NCI-H82 treated with DMSO at 0.1 percent for 48 hours (cell line): ENCODE measurements around the gene NFKBIL1.
"Not testable (repeated sequence)": the region's sequence is repeated elsewhere in the genome, so short reads cannot be mapped to it uniquely, and the experiment has no call there.

Experiments used
- DNase-seq: peaks from one replicate; lab custom pipeline; 2025; ENCODE audit not compliant: unreplicated experiment; lab: John Stamatoyannopoulos, UW

Gene NFKBIL1

DNA sequence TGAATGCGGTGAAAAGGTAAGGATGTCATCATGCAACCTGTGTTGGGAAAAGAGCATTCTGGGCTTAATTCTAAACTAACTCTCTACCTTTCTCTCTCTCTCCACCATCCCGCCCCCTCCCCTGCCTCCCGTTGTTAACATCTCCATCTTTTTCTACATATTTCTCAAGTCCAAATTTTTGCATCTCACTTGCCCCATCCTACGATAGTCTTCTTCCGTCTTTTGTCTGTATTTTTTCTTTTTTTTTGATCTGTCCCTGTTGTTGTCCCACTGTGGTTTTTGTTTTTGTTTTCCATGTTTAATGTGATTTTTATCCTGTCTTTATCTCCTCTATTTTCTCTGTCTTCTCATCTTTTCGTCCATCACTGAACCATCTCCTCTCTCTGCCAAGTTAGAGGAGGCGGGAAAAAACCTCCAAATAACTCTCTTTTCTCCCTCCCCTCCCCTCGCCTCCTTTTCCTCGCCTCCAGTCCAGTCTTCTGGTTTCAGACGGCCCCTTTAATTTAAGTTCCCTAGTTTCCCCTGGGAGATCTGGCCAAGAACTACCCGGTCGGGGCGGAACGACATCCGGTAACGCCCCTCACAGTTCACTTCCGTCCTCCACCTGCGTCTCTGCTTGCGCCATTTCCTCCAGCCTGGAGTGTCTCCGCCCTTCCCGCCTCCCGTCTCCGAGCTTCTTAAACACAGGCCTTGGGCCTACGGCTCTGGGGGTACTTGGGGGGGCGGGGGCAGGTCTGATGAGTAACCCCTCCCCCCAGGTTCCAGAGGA lies at the start of gene NFKBIL1:
TSS of gene NFKBIL1 (plus strand) at position 651 of the 769 bp plus-strand sequence. CDS start at position 738, 87 bp downstream.
- peak; percentile 99 for DNase-seq

DNA sequence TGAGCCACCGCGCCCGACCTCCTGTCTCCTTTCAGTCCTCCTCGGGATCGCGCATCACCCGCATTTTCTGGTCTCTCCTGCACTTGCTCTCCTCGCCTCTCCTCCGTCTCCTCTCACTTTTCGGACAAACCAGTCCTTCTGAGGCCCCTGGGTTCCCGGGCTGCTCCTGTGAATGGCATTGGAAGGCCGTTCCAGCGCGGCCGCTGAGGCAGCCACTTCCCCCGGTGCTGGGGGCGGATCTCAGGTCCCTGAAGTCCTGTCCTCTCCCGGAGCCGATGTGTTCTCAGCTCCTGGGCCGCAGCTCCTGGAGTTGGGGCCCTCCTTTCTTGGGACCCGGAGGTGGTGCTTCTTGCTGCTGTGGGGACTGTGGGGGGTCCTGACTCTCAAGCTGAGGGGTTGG lies 48.7 kb upstream of the NFKBIL1 start:
- DNase-seq, result no peak

- DNase-seq, result not testable (repeated sequence)
These were observed 47.8 kb upstream of the NFKBIL1 start for GRCh38 chr6:31499648-31500047.

DNA sequence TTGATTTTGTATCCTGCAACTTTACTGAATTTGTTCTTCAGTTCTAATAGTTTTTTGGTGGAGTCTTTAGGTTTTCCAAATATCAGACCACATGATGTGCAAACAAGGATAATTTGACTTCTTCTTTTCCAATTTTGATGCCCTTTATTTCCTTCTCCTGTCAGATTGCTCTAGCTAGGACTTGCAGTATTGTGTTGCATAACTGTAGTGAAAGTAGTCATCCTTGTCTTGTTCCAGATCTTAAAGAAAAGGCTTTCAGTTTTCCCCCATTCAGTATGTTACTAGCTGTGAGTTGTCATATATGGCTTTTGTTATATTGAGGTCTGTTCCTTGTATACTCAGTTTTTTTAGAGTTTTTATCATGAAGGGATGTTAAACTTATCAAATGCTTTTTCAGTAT lies 44.8 kb upstream of the NFKBIL1 start:
- DNase-seq, result no peak

GRCh38 chr6:31509036-31509435 lies 38.4 kb upstream of the NFKBIL1 start:
- not testable (repeated sequence) for DNase-seq

- DNase-seq, result no peak
These were observed 37.4 kb upstream of the NFKBIL1 start for GRCh38 chr6:31510007-31510406.

- no peak for DNase-seq
These were observed 33.8 kb upstream of the NFKBIL1 start for GRCh38 chr6:31513456-31514165.

- no peak for DNase-seq
These were observed 25.6 kb upstream of the NFKBIL1 start for GRCh38 chr6:31521835-31522234.

DNA sequence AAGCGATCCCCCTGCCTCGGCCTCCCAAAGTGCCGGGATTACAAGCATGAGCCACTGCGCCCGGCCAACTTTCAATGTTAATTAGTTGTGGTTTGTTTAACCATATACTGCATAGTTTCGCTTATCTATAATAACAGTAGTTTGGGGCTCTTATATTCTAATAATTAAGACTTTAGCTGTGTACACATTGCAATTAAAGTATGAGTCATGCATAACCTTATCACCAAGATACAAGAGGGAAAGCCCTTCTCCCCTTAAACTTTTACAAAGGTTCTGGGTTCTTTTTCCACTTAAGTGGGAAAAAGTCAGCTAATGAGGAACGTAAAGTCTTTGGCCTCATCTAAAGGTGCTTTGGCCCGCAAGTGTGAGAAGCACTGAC lies 21.9 kb upstream of the NFKBIL1 start:
- no peak for DNase-seq

DNA sequence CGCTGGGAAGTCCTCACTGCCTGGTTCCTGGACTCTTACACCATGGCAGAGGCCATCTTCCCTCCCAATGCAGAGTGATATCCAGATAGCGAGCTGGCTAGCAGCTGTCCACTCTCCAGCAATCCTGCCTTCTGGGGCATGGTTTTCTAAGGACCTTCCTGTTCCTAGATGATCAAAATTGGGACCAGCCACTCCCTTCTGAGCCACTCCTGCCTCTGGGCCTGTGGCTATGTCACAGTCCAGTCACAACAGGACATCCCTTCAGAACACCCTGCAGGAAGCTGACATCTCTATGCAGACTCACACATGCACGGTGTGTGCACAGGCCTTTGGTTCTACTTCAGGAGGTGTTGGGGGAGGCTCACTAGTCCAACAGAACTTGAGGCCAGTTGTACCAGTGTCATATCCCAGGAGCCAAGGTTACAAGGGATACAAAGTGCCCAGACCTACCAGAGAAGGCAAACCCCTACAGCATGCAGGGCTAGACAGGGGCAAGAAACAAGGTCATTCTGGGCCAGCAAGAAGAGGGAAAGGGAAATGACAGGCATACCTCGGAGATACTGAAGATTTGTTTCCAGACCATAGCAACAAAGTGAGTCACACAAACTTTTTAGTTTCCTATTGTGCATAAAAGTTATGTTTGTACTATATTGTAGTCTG lies 21.3 kb upstream of the NFKBIL1 start:
- DNase-seq, result no peak

DNA sequence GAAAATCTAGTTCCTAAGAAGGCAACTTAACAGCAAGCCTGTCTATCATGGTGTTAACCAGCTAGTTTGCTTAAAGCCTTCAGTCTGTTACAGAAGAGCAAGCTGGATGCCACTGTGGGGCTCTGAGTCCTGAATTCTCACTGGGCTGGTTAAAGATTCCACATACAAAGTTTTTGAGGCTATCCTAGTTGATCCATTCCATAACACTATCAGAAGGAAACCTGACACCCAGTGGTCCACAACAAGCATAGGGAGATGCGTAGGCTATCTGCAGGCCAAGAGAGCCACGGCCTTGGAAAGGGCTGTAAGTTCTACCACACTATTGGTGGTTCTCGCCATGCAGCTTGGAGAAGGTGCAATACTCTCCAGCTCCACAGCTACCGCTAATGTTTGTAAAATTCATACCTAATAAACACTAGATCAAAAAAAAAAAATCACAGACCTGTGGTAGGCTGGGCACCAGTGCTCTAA lies 19.1 kb upstream of the NFKBIL1 start:
- no peak for DNase-seq

DNA sequence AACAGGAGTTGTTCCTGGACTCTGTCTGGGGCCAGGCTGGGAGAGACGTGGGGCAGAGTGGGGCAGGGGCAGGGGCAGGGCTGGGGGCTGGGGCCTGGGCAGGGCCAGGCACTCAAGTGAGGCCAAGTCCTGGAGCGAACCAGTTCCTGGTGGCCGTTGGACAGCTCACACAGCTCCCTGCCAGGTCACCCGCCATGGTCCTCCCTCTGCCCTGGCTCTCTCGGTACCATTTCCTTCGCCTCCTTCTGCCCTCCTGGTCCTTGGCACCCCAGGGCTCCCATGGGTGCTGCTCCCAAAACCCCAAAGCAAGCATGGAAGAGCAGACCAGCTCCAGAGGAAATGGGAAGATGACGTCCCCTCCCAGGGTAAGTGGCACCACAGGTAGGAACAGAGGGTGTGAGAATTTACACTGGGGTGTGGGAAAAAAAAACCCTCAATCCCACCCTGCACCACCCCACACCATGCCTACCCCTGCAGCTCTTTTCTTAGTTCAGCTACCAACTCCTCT lies 18.5 kb upstream of the NFKBIL1 start, which contains the start of gene MCCD1:
TSS of gene MCCD1 (plus strand) at position 142 of the 508 bp plus-strand sequence. CDS start at position 195, 53 bp downstream.
- DNase-seq, result no peak

DNA sequence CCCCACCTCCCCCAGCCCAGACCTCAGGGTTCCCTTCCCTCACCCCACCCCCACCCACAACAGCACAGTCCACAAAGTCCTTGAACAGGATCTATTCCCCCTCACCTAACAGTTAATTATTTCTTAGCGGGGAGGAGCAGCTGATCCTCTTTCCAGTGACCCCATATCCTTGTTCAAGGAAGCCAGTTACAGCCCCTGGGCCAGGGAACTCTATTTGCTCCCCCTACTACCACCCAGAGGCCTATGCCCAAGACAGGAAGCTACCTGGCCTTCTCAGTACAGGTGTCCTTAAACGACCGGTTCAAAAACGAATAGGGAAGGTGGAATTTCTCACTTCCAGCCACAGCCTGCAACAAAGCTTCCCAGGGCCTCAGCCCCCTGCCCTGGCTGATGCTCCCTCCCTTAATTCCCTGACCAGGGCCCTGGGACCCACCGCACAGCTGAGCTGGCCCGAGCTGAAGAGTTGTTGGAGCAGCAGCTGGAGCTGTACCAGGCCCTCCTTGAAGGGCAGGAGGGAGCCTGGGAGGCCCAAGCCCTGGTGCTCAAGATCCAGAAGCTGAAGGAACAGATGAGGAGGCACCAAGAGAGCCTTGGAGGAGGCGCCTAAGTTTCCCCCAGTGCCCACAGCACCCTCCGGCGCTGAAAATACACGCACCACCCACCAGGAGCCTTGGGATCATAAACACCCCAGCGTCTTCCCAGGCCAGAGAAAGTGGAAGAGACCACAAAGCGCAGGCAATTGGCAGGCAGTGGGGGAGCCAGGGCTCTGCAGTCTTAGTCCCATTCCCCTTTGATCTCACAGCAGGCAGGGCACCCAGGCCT lies 17.9 kb upstream of the NFKBIL1 start:
- no peak for DNase-seq

- no peak for DNase-seq
These were observed 16.7 kb upstream of the NFKBIL1 start for GRCh38 chr6:31530659-31531058.

- no peak for DNase-seq
These were observed 16.2 kb upstream of the NFKBIL1 start for GRCh38 chr6:31531162-31531561.

DNA sequence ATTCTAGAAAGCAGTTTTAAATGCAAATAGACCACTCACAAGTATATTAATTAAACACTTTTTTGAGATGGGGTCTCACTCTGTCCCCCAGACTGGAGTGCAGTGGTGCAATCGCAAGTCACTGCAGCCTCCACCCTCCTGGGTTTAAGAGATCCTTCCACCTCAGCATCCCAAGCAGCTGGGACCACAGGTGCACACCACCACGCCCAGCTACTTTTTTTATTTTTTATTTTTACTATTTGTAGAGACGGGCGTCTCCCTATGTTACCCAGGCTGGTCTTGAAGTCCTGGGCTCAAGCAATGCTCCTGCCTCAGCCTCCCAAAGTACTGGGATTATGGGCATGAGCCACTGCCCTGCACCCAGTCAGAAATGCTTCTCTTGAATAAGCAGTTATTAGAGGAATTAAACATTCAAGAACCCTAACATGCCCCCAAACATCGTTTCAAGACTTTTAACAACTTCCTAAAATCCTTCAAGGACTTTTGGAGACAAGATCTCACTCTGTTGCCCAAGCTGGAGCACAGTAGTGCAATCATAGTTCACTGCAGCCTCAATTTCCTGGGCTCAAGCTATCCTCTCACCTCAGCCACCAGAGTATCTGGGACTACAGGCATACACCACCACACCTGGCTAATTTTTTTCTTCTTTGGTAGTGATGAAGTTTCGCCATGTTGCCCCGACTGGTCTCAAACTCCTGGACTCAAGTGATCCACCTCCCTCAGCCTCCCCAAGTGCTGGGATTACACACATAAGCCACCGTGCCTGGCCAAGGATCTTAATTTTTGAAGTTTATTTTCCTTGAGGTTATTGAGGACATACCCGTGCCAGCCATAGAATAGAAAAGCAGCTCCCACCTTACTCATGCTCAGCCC lies 15.4 kb upstream of the NFKBIL1 start:
- DNase-seq, result no peak

DNA sequence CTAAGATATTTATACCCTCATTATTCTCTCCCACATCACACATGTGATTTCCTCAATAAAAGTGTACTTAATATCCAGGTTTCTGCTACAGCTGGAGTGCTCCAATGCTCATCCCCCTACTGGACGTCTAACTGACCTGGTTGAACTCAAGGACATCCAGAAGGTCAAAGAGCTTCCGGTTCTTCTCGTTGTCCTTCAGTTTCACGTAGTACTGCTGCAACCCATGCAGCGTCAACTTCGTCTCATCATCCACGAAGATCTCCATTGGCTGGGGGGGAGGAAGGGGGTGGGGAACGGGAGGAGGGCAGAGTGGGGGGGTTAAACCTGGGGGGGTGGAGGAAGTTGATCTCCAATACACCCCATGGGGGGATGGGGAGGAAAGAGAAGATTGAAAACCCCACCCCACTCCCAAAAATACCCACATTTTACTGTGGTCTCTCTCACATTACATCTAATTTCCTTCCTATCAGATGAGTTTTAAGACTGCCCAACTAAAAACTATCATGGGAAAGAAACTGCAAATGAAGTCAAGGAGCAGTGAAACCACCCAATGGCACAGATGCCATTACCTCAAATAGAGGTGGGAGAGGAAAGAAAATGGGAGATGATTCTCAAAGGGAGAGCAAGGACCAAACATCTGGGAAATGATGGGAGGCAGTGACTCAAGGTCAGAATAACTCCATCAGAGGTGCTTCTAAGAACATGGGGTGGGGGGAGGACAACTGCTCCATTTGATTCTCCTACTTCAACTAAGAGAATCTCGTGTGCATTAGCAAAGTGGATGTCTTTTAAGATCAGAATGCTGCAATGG lies 14.6 kb upstream of the NFKBIL1 start:
- no peak for DNase-seq

DNA sequence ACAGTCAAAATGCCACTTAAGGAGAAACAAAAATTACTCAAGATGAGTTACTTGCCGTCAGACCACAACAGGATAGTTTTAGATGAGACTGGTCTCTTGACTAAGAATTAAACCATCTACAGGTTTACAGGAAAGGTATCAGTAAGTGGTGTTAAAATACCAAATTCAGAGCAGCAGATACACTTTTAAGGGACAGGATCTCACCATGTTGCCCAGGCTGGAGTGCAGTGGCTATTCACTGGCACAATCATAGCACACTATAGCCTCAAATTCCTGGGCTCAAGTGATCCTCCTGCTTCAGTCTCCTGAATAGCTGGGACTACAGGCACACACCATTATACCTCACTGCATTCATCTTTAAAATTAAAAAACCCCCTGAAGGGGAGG lies 14.0 kb upstream of the NFKBIL1 start:
- DNase-seq, result no peak

DNA sequence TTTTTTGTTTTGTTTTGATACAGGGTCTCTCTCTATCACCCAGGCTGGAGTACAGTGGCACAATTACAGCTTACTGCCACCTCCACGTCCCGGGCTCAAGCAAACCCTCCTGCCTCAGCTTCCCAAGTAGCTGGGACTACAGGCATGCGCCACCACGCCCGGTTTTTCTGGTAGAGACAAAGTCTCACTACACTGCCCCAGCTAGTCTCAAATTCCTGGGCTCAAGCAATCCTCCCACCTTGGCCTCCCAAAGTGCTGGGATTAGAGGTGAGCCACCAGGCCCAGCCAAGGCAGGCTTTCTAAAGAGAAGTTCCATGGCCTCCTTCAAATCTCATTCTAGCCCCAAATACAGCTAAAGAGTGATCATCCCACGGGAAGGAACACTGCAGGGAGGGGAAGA lies 13.4 kb upstream of the NFKBIL1 start:
- no peak for DNase-seq
